ENCODE results near the gene CCDC172. TPM values are rescaled to one million over a fixed set of nuclear protein-coding genes. Genes with fewer than 3 reads are reported as not detected.

CCDC172 gene
- total and polyA plus RNA-seq, 9 donors = not detected

- Histone ChIP-seq H3K27ac (no peak overlapping the region), H3K4me3 (no peak overlapping the region), H3K9me3 (no peaks in the 10 kb centered on the region), H3K27me3 (no peaks in the 10 kb centered on the region), H3K36me3 (no peaks in the 10 kb centered on the region), H3K4me1 (ENCODE audit: insufficient read depth) (no peaks in the 10 kb centered on the region)
- no peak for TF ChIP-seq POLR2A (IDR thresholded peaks at IDR 0.05)
- TF ChIP-seq CTCF (IDR thresholded peaks at IDR 0.05) = no peak
- no peak for TF ChIP-seq EP300 (IDR thresholded peaks at IDR 0.05)
- WGBS, 3 donors = 78 to 86% (median 84%) methylated on average over 9 of the region's 9 CpGs
- intact Hi-C loops (cut with DNase I) = no loop called here
- DNase-seq = no peak
Measured at GRCh38 chr10:116286626-116287200, 37.5 kb upstream of the CCDC172 start.

- peak; percentile 41 to 76 (median 71) for TF ChIP-seq CTCF (IDR thresholded peaks at IDR 0.05)
- no peak for TF ChIP-seq EP300 (IDR thresholded peaks at IDR 0.05)
- DNase-seq = peak in 4 of 5 donors; percentile 28 to 72 (median 40)
- 30 to 42% (median 38%) methylated on average over 1 of the region's 1 CpG for WGBS, 3 donors
Measured at GRCh38 chr10:116287906-116288501, 36.2 kb upstream of the CCDC172 start.

GRCh38 chr10:116289652-116290051 lies 34.6 kb upstream of the CCDC172 start:
- no peak for DNase-seq
- intact Hi-C loops (cut with DNase I) = loop anchor here in 1 of 4 donors (10.0 kb wide), 1 partner anchor 485 kb away; no protein-coding TSS in a partner anchor

More at GRCh38 chr10:116287906-116288501, 36.2 kb upstream of the CCDC172 start:
- Histone ChIP-seq H3K27me3 (no peaks in the 10 kb centered on the region), H3K9me3 (no peaks in the 10 kb centered on the region), H3K4me1 (ENCODE audit: insufficient read depth) (no peaks in the 10 kb centered on the region), H3K4me3 (no peak overlapping the region), H3K27ac (no peak overlapping the region), H3K36me3 (no peaks in the 10 kb centered on the region)
- intact Hi-C loops (cut with DNase I) = no loop called here

GRCh38 chr10:116292493-116292892 lies 31.8 kb upstream of the CCDC172 start:
- Histone ChIP-seq H3K4me1 (ENCODE audit: insufficient read depth) (no peaks in the 10 kb centered on the region), H3K27me3 (no peaks in the 10 kb centered on the region), H3K27ac (no peak overlapping the region), H3K4me3 (no peak overlapping the region), H3K9me3 (no peaks in the 10 kb centered on the region), H3K36me3 (no peaks in the 10 kb centered on the region)
- TF ChIP-seq EP300 (IDR thresholded peaks at IDR 0.05) (no peak), POLR2A (IDR thresholded peaks at IDR 0.05) (no peak), CTCF (IDR thresholded peaks at IDR 0.05) (no peak)
- intact Hi-C loops (cut with DNase I) = loop anchor here in 1 of 4 donors (10.0 kb wide), 1 partner anchor 488 kb away; no protein-coding TSS in a partner anchor
- DNase-seq = no peak

More at GRCh38 chr10:116289652-116290051, 34.6 kb upstream of the CCDC172 start:
- Histone ChIP-seq H3K27ac (no peak overlapping the region), H3K27me3 (no peaks in the 10 kb centered on the region), H3K4me1 (ENCODE audit: insufficient read depth) (no peaks in the 10 kb centered on the region), H3K36me3 (no peaks in the 10 kb centered on the region), H3K9me3 (no peaks in the 10 kb centered on the region), H3K4me3 (no peak overlapping the region)
- no peak for TF ChIP-seq EP300 (IDR thresholded peaks at IDR 0.05)
- no peak for TF ChIP-seq POLR2A (IDR thresholded peaks at IDR 0.05)
- TF ChIP-seq CTCF (IDR thresholded peaks at IDR 0.05) = no peak
- WGBS, 3 donors = 12 to 32% (median 28%) methylated on average over 1 of the region's 1 CpG

All from ovary (tissue), 9 donors.